WTC11 (cell line): ENCODE measurements around the gene TP53I13. TPM values are rescaled to one million over a fixed set of nuclear protein-coding genes. Genes with fewer than 3 reads are reported as not detected.

Experiments used
- ATAC-seq: fragments of 200-7000 bp; cut with Tn5 transposase; 2 replicates; pipeline ENCODE4 v1.10.0; 2021; ENCODE audit warnings: mild to moderate bottlenecking, moderate library complexity
- CTCF ChIA-PET: fragments of 300-600 bp; sonication (Branson Sonifier 250); formaldehyde crosslinking; loops from one replicate; lab custom pipeline; 2021; ENCODE audit warnings: antibody characterized with exemption; lab: Charles Lee
- POLR2A ChIA-PET: fragments of 350-600 bp; sonication (Branson Sonifier 250); formaldehyde crosslinking; loops from one replicate; lab custom pipeline; 2021; ENCODE audit warnings: antibody characterized with exemption; lab: Charles Lee
- DNase-seq: peaks from one replicate; pipeline ENCODE4 v3.0.0; 2021; ENCODE audit warnings: low spot score
- H3K27ac Mint-ChIP-seq: 2 replicates; pipeline ENCODE4 v1.8.0; 2021; ENCODE audit warnings: mixed read lengths
- H3K27me3 Mint-ChIP-seq: 2 replicates; pipeline ENCODE4 v1.8.0; 2021; ENCODE audit warnings: low read depth, mild to moderate bottlenecking, moderate library complexity, mixed read lengths
- H3K36me3 Mint-ChIP-seq: 2 replicates; pipeline ENCODE4 v1.8.0; 2021; ENCODE audit warnings: mixed read lengths
- H3K4me1 Mint-ChIP-seq: 2 replicates; pipeline ENCODE4 v1.8.0; 2022; ENCODE audit warnings: mixed read lengths
- H3K4me3 Mint-ChIP-seq: 2 replicates; pipeline ENCODE4 v1.8.0; 2021; ENCODE audit warnings: mild to moderate bottlenecking, moderate library complexity, mixed read lengths
- H3K9me3 Mint-ChIP-seq: 2 replicates; pipeline ENCODE4 v1.8.0; 2021; ENCODE audit warnings: mixed read lengths
- ATF1 ChIP-seq: sonication (generic); formaldehyde crosslinking; IDR thresholded peaks from 2 replicates; pipeline ENCODE4 v1.8.1; 2023; ENCODE audit warnings: mild to moderate bottlenecking, moderate library complexity, missing genetic modification reagents
- CREM ChIP-seq: sonication (generic); formaldehyde crosslinking; IDR thresholded peaks from 2 replicates; pipeline ENCODE4 v1.8.1; 2022; ENCODE audit warnings: mild to moderate bottlenecking, missing genetic modification reagents, moderate library complexity
- CTCF ChIP-seq: fragments of 200-600 bp; IDR thresholded peaks from 2 replicates; pipeline ENCODE4 v1.8.0; 2022; ENCODE audit warnings: antibody characterized with exemption
- ETV6 ChIP-seq: sonication (generic); formaldehyde crosslinking; IDR thresholded peaks from 2 replicates; pipeline ENCODE4 v1.8.1; 2022; ENCODE audit warnings: mild to moderate bottlenecking, missing genetic modification reagents
- FOXK1 ChIP-seq: sonication (generic); formaldehyde crosslinking; IDR thresholded peaks from 2 replicates; pipeline ENCODE4 v1.8.0; 2022; ENCODE audit warnings: mild to moderate bottlenecking, moderate library complexity, missing genetic modification reagents
- GRHL2 ChIP-seq: fragments of 250-450 bp; sonication (Bioruptor Pico); IDR thresholded peaks from 2 replicates; pipeline ENCODE4 v1.8.0; 2022; ENCODE audit warnings: mild to moderate bottlenecking, moderate library complexity; ENCODE audit not compliant: insufficient replicate concordance, severe bottlenecking
- GTF2I ChIP-seq: fragments of 250-450 bp; sonication (Bioruptor Pico); conservative IDR thresholded peaks from 2 replicates; pipeline ENCODE4 v1.4.0; 2021; ENCODE audit warnings: mild to moderate bottlenecking
- JAZF1 ChIP-seq: fragments of 250-450 bp; sonication (Bioruptor Pico); IDR thresholded peaks from 2 replicates; pipeline ENCODE4 v1.9.0; 2021; ENCODE audit warnings: moderate library complexity, mild to moderate bottlenecking, inconsistent platforms
- MAX ChIP-seq: sonication (generic); formaldehyde crosslinking; IDR thresholded peaks from 2 replicates; pipeline ENCODE4 v1.8.0; 2022; ENCODE audit warnings: mild to moderate bottlenecking, missing genetic modification reagents
- MXD4 ChIP-seq: fragments of 250-450 bp; sonication (Bioruptor Pico); IDR thresholded peaks from 2 replicates; pipeline ENCODE4 v1.8.0; 2021; ENCODE audit warnings: mild to moderate bottlenecking, moderate library complexity, borderline replicate concordance
- TCF7 ChIP-seq: sonication (generic); formaldehyde crosslinking; IDR thresholded peaks from 2 replicates; pipeline ENCODE4 v1.8.0; 2022; ENCODE audit warnings: mild to moderate bottlenecking, low read depth, missing genetic modification reagents, moderate library complexity
- ZBTB21 ChIP-seq: sonication (generic); formaldehyde crosslinking; IDR thresholded peaks from 2 replicates; pipeline ENCODE4 v1.8.1; 2023; ENCODE audit warnings: mild to moderate bottlenecking, missing genetic modification reagents, borderline replicate concordance
- ZBTB43 ChIP-seq: sonication (generic); formaldehyde crosslinking; IDR thresholded peaks from 2 replicates; pipeline ENCODE4 v1.8.1; 2023; ENCODE audit warnings: mild to moderate bottlenecking, missing genetic modification reagents
- ZNF317 ChIP-seq: sonication (generic); formaldehyde crosslinking; IDR thresholded peaks from 2 replicates; pipeline ENCODE4 v1.8.1; 2023; ENCODE audit warnings: low read depth, mild to moderate bottlenecking, moderate library complexity, missing genetic modification reagents, borderline replicate concordance
- ZNF396 ChIP-seq: fragments of 250-450 bp; sonication (Bioruptor Pico); IDR thresholded peaks from 2 replicates; pipeline ENCODE4 v1.8.0; 2021; ENCODE audit warnings: mild to moderate bottlenecking, moderate library complexity, borderline replicate concordance
- ZNF425 ChIP-seq: fragments of 250-450 bp; sonication (Bioruptor Pico); conservative IDR thresholded peaks from 2 replicates; pipeline ENCODE4 v1.9.0; 2021; ENCODE audit warnings: mild to moderate bottlenecking
- total RNA-seq: library from RNA; stranded (reverse); gene quantifications from 3 replicates; pipeline ENCODE4 v1.2.3, GENCODE V29; 2021
- TF ChIP-seq, protein P1 (sequence below): sonication (generic); formaldehyde crosslinking; IDR thresholded peaks from 2 replicates; pipeline ENCODE4 v1.8.0; 2023; ENCODE audit warnings: missing genetic modification reagents, mild to moderate bottlenecking, borderline replicate concordance
- TF ChIP-seq, protein P2 (sequence below): sonication (generic); formaldehyde crosslinking; IDR thresholded peaks from 2 replicates; pipeline ENCODE4 v1.8.0; 2022; ENCODE audit warnings: mild to moderate bottlenecking, missing genetic modification reagents
- TF ChIP-seq, protein P3 (sequence below): sonication (generic); formaldehyde crosslinking; IDR thresholded peaks from 2 replicates; pipeline ENCODE4 v1.8.1; 2023; ENCODE audit warnings: mild to moderate bottlenecking, missing genetic modification reagents, moderate library complexity

Gene TP53I13
- total RNA-seq, 1 experiment from 2014 or later = 41.9 TPM

DNA sequence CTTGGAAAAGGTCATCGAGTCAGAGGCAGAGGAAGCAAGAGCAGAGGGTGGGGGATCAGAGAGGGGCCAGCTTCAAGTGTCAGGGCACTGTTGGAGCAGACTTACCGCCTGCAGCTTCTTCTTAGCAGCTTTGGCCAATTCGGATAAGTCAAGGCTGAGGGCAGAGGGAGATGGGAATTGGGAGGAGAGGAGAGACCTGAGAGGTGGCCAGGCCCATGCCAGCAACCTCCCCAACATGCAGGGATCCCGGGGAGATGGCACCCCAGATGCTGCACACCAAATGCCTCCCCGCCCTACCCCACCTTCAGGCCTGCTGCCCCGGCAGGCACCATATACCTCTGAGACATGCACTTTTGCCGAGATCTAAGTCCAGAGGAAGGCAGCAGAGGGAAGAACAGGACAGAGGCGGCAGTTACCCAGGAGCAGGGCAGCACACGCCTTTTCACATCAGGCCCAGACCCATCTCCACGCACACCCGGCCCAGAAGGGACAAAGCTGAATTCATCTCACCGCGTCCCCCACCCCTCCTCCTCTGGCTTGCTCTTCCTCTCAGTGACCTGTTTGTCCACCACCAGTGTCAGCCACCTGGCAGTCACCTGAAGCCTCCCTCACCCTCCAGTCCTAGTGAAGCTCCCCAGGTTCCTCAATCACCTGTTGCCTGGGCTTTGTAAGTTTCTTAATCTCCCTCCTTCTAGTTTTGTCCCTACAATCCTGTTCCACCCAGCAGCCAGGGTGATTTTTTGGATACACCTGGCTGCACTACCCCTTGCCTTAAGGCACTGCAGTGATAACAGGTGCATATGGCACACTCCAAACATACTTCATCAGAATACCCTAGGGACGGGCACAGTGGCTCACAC lies 10.4 kb downstream of the TP53I13 start (continued):
- TF ChIP-seq TCF7 (no peak), ZNF317 (CRISPR knock-in tag) (no peak), JAZF1 (no peak)
- TF ChIP-seq, protein P1, sequence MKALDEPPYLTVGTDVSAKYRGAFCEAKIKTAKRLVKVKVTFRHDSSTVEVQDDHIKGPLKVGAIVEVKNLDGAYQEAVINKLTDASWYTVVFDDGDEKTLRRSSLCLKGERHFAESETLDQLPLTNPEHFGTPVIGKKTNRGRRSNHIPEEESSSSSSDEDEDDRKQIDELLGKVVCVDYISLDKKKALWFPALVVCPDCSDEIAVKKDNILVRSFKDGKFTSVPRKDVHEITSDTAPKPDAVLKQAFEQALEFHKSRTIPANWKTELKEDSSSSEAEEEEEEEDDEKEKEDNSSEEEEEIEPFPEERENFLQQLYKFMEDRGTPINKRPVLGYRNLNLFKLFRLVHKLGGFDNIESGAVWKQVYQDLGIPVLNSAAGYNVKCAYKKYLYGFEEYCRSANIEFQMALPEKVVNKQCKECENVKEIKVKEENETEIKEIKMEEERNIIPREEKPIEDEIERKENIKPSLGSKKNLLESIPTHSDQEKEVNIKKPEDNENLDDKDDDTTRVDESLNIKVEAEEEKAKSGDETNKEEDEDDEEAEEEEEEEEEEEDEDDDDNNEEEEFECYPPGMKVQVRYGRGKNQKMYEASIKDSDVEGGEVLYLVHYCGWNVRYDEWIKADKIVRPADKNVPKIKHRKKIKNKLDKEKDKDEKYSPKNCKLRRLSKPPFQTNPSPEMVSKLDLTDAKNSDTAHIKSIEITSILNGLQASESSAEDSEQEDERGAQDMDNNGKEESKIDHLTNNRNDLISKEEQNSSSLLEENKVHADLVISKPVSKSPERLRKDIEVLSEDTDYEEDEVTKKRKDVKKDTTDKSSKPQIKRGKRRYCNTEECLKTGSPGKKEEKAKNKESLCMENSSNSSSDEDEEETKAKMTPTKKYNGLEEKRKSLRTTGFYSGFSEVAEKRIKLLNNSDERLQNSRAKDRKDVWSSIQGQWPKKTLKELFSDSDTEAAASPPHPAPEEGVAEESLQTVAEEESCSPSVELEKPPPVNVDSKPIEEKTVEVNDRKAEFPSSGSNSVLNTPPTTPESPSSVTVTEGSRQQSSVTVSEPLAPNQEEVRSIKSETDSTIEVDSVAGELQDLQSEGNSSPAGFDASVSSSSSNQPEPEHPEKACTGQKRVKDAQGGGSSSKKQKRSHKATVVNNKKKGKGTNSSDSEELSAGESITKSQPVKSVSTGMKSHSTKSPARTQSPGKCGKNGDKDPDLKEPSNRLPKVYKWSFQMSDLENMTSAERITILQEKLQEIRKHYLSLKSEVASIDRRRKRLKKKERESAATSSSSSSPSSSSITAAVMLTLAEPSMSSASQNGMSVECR = no peak
- TF ChIP-seq, all 79 proteins: peak for 0

DNA sequence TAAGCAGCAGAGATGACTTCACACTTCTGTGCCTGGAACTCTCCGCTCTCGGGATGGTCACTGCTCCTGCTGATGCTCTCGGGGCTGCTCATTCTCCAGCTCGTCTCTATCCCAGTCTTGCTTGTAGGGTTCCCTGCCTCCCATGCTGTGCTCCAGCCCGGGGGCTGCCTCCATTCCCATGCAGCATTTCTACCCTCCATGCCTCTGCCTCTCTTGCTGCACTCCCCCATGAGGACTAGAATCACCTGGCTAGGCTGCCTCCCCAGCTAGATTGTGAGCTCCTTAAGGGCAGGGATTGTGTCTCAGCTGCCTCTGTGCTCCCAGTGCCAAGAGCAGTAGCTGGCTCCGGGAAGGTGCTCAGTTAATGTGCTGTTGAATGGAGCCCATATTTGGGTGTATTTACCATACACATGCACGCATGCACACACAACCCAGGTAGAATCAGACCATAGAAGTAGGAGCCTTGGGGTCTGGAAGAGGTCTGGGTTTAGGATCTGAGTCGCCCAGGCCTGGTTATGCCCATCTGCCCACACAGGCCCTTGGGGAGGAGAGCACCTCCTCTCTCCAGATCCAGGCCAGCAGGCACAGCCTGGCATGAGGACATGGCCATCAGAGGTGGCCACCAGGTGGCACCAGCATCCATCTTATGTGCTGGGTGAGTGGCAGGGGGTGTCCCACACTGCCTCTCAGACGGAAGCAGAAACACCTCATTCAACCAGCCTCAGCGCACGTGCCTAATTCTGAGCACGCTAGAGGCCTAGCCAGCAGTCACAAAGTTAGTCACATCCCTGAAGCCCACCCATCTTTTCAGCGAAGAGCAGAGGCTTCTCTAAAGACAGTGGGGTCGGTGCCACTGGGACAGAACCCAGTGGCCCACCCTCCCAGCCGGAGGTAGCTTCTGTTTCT lies 11.6 kb downstream of the TP53I13 start:
- DNase-seq (peak; percentile 86), ATAC-seq (peak; percentile 86)
- Mint-ChIP-seq H3K9me3 (no peaks in the 10 kb centered on the region), H3K36me3 (peaks cover 38% of the 10 kb centered on the region), H3K4me3 (no peak overlapping the region), H3K27me3 (no peaks in the 10 kb centered on the region), H3K27ac (peak overlapping the region; percentile 28; the same call in 1 of the 2 replicates), H3K4me1 (peaks cover 17% of the 10 kb centered on the region)
- POLR2A ChIA-PET = interaction anchor here (2.0 kb wide), 1 partner anchor 11 kb away, joined by 12 read pairs; no protein-coding TSS in a partner anchor
- CTCF ChIA-PET = interaction anchor here (0.6 to 4.5 kb wide), 15 partner anchors 7 to 312 kb away, joined by 3 to 72 read pairs (median 4); partner anchors contain the start of gene ANKRD13B
- TF ChIP-seq MXD4 (no peak), CREM (CRISPR knock-in tag) (no peak), GRHL2 (CRISPR knock-in tag) (no peak), ZBTB43 (CRISPR knock-in tag) (no peak), ZNF425 (CRISPR knock-in tag) (no peak), CTCF (peak; percentile 68), ZNF396 (CRISPR knock-in tag) (no peak), ZBTB21 (CRISPR knock-in tag) (peak; percentile 40; the same call in 1 of the 2 replicates), GTF2I (CRISPR knock-in tag) (no peak), ATF1 (no peak), FOXK1 (CRISPR knock-in tag) (no peak), ETV6 (CRISPR knock-in tag) (no peak), MAX (peak; percentile 91)
- TF ChIP-seq, protein P2, sequence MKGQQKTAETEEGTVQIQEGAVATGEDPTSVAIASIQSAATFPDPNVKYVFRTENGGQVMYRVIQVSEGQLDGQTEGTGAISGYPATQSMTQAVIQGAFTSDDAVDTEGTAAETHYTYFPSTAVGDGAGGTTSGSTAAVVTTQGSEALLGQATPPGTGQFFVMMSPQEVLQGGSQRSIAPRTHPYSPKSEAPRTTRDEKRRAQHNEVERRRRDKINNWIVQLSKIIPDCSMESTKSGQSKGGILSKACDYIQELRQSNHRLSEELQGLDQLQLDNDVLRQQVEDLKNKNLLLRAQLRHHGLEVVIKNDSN = 0 out of 2 replicates have a peak, but pooled peaks have one; percentile 45
- TF ChIP-seq, protein P3, sequence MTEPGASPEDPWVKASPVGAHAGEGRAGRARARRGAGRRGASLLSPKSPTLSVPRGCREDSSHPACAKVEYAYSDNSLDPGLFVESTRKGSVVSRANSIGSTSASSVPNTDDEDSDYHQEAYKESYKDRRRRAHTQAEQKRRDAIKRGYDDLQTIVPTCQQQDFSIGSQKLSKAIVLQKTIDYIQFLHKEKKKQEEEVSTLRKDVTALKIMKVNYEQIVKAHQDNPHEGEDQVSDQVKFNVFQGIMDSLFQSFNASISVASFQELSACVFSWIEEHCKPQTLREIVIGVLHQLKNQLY (CRISPR knock-in tag) = no peak
